HG02798 (cell line): ENCODE results near the gene TGDS.
A peak's percentile ranks its signal among the peaks of the same experiment; 100 is the strongest.

Experiments used
- ATAC-seq: cut with Tn5 transposase; IDR thresholded peaks from one replicate; pipeline ENCODE4 v1.9.1; 2021; ENCODE audit warnings: mild to moderate bottlenecking; ENCODE audit not compliant: unreplicated experiment, poor library complexity

TGDS gene

GRCh38 chr13:94601446-94602431 lies 5.8 kb upstream of the TGDS start, which contains the start of gene GPR180:
GPR180 (plus strand) TSS chr13:94601857; CDS start chr13:94601928, 71 bp downstream.
- peak; percentile 100 for ATAC-seq

- no peak for ATAC-seq
Observed at GRCh38 chr13:94599877-94600276, 3.9 kb upstream of the TGDS start.

GRCh38 chr13:94598281-94598680 lies 2.3 kb upstream of the TGDS start:
- no peak for ATAC-seq

DNA sequence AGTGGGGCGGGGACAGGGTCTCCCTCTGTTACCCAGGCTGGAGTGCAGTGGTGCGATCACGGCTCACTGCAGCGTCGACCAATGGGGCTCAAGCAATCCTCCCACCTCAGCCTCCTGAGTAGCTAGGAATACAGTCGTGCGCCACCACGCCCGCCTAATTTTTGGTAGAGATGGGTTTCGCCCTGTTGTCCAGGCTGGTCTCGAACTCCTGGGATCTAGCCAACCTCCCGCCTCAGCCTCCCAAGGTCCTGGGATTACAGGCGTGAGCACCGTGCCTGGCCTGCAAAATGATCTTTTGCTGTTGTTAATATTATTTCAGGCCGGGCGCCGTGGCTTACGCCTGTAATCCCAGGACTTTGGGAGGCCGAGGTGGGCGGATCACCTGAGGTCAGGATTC lies 621 bp upstream of the TGDS start:
- ATAC-seq, result no peak

DNA sequence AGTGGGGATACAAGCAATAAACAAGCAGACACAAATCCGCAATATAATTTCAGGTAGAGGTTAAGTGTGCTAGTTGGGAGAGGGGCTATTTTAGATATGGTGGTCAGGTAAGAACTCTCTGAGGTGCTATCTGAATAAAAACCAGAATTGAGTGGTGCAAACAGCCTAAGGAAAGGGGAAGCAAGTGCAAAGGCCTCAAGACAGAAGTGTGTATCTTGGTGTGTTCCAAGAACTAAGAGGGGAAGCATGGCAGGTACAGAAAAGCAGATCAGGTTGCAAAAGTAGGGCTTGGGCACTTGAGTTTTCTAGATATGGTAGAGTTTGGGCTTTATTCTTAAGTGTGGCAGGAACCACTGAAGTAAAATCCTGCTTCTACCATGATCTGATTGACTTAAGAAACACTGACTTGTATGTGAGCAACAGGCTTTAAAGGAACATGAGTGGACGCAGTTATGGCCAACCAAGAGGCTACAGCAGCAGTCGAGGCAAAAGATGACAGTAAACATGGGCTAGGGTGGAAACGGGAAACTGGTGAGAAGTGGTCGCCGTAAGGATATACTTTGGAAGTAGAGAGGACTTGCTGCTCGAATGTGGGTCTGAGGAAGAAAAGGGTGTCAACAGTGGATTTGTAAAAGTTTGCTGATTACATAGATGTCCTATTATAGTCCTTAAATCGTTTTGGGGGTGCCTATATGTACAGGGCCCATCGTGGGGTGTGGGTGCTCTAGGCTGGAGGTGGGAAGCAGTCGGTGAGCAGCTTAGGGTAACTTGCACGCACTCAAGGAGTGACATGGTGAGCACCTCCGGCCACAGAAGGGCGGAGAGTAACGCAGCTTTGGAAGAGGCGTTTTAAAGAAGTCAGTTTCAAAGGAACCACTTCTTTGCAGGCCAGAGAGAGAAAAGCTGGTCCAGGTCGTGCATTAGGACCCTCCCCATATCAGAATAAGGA lies 677 bp downstream of the TGDS start:
- ATAC-seq, result peak; percentile 55

DNA sequence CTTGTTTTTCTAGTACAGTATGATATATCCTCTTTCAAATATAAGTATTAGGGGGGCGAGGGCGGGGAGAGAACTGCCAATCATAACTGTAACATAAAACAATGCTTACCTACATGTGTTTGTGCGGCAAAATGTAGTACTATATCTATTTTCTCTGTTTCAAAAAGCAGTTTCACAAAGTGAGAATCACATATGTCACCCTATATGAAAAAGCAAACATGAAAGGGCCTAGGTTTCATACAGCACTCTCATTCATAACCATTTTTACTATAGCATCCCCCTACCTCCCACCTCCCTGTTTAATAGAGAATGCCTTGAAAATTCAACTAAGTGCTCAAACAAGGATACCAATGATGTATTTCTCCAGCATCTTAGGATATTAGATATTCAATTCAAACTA lies 5.2 kb downstream of the TGDS start:
- no peak for ATAC-seq

- no peak for ATAC-seq
Observed at GRCh38 chr13:94588541-94588940, 7.4 kb downstream of the TGDS start.

DNA sequence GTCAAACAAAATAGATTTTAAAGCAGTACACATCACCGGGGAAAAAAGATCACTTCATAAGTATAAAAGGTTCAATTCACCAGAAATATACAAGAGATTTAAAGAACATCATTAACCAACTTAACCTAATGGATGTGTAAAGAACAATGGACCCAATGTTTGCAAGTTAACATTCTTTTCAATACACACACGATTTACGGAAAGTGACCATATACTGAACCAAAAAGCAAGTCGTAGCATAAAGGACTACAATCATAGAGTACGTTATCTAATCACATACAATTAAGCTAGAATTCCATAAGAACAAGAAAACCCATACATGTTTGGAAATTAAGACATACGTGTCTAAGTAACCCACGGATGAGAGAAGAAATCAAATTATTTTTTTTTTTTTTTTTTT lies 9.6 kb downstream of the TGDS start:
- no peak for ATAC-seq

- ATAC-seq, result no peak
Observed at GRCh38 chr13:94585543-94586101, 10.3 kb downstream of the TGDS start.

DNA sequence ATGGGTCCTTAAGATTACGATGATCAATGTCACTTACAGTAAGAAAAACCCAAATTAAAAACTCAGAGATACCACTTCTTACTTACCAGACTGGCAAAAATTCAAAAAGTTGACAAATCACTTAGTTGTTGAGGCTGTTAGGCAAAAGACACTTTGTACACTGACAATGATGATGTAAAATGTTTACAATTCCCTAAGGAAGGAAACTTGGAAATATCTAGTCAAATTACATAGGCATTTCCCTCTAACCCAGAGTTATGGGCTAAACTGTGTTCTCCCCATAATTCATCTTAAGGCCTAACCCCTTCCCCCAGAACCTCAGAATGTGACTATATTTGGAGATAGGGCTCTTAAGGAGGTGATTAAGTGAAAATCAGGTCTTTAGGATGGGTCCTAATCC lies 12.0 kb downstream of the TGDS start:
- no peak for ATAC-seq

DNA sequence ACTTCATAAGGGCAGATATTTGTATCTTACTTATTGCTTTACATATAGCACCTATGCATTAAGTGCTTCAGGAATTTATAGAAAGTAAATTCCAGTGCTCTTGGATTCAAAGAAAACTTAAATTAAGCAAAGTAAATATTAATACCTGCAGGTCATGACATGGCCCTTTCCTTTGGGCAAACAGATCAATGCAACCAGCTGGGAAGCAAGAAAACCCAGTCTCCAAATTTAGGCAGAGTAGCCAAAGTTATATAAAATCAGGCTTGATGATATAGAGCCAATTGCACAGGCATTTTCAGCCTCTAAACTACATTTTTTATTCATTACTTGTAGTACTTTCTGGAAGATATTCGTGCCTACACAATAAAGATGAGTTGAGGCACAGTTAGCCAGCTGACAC lies 16.9 kb downstream of the TGDS start:
- ATAC-seq, result no peak

GRCh38 chr13:94569615-94570014 lies 26.3 kb downstream of the TGDS start:
- no peak for ATAC-seq

GRCh38 chr13:94568443-94568842 lies 27.5 kb downstream of the TGDS start:
- ATAC-seq, result no peak

DNA sequence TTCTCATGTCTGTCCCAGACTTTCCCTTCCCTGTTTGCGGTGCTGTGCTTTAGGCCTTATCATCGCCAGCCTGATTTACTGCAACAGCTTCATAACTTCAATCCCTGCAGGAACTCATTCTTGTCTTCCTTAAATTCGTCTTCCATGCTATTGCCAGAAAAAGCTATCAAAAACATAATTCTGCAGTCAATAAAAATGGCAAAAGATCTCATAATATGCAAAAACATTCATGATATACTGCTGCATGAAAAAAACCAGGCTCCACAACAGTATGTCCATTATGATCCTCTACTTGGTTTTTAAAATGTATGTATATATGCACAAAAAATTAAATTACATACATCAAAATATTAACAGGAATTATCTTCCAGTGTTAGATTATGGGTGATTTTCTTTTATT lies 28.4 kb downstream of the TGDS start:
- ATAC-seq, result no peak

- ATAC-seq, result no peak
Observed at GRCh38 chr13:94561126-94561525, 34.8 kb downstream of the TGDS start.

DNA sequence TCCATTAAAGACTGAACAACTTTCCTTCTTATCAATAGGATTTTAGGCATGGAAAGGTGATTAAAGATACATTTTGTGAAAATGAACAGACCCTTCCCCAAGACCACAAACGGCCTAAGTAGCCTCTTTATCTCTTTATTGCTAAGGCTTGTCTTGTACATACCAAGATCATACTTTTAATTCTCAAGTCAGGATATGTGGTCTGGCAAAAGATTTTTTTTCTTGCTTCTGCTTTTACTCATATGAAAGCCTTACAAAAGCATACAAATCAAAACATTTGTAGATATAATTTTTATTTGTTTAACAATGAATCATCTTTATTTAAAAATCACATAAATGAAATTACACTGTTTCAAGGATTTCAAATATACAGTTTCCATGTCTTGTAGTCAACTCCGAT lies 35.8 kb downstream of the TGDS start:
- ATAC-seq, result no peak

- no peak for ATAC-seq
Observed at GRCh38 chr13:94559222-94559795, 36.6 kb downstream of the TGDS start.

DNA sequence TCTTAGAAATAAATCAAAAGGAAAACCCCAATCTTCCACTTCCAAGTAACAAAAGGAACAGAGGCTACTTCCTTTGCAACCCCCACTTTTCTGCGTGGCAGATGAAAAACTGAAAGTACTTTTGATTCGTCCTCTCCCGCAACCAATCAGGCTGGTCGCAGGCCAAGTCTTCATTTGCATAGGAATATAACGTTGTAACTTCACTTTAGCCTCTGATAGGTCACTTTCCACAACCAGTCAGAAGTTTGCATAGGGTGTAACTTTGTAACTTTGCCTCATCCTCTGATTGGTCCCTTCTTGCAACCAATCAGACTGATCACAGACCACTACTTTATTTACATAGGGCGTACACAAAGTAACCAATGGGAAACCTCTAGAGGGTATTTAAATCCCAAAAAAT lies 37.2 kb downstream of the TGDS start:
- ATAC-seq, result no peak

GRCh38 chr13:94557684-94558235 lies 38.2 kb downstream of the TGDS start:
- no peak for ATAC-seq

GRCh38 chr13:94556621-94557020 lies 39.3 kb downstream of the TGDS start:
- no peak for ATAC-seq
